ENCODE measurements around the gene ERAS.

DNA sequence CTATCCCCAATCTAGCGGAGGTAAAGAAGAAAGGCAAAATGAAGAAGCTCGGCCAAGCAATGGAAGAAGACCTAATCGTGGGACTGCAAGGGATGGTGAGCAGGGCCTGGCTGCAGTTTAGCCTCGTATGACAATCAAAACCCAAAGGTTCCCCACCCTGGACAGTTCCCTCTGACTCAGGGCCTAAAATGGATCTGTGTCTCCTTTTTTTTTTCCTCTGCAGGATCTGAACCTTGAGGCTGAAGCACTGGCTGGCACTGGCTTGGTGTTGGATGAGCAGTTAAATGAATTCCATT is 23.5 kb upstream of the ERAS start:
- TF ChIP-seq CTCF (IDR thresholded peaks at IDR 0.05; ENCODE audit: extremely low read depth in 1 of 2, insufficient read depth in 1 of 2, low read depth in 1 of 2, low read length in 2 of 2) (no peak), POLR2AphosphoS5 (IDR thresholded peaks at IDR 0.05; ENCODE audit: insufficient read depth, low read depth, low read length) (no peak), FOS (IDR thresholded peaks at IDR 0.05; ENCODE audit: borderline replicate concordance, insufficient read depth, low read length) (no peak), EZH2 (IDR thresholded peaks at IDR 0.05; ENCODE audit: borderline replicate concordance, low read depth, low read length, severe bottlenecking) (no peak), POLR2A (IDR thresholded peaks at IDR 0.05; ENCODE audit: low read depth, low read length) (no peak), JUN (IDR thresholded peaks at IDR 0.05; ENCODE audit: borderline replicate concordance, insufficient read depth, insufficient read length, low read depth) (no peak), GATA2 (IDR thresholded peaks at IDR 0.05; ENCODE audit: insufficient read depth, insufficient read length, low read depth, low read length) (no peak)
- TF ChIP-seq, protein P1, sequence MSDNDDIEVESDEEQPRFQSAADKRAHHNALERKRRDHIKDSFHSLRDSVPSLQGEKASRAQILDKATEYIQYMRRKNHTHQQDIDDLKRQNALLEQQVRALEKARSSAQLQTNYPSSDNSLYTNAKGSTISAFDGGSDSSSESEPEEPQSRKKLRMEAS (IDR thresholded peaks at IDR 0.05; ENCODE audit: insufficient read depth, insufficient read length), result no peak

All from endothelial cell of umbilical vein (primary cell).